Measurements from ENCODE around the gene TIMMDC1. TPM values are rescaled to one million over a fixed set of nuclear protein-coding genes. Genes with fewer than 3 reads are reported as not detected.

TIMMDC1 gene
- total RNA-seq, 2 donors from 2014 or later, result 88.6 to 128 TPM

- TF ChIP-seq CTCF (IDR thresholded peaks at IDR 0.05), result no peak
- intact Hi-C loops (cut with DNase I), result no loop called here
- H3K27me3 ChIP-seq, result no peaks in the 10 kb centered on the region
Measured at GRCh38 chr3:119497820-119498185, 544 bp upstream of the TIMMDC1 start.

DNA sequence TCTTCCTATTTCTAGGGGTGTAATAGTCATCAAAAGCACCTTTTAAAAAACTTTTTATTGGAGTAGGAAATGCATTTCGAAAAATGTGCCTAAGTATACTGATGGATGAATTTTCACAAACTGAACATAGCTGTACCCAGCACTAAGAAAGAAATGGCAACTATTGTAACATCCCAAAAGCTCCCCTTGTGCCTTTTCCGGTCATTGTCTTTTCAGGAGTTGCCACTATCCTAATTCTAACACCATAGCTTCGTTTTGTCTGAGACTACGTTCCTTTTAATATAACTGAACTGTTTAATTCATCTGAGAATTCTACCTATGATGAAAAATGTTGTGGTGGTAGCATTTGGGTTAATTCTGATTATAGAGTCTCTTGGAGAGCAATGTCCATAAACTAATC is 1.9 kb downstream of the TIMMDC1 start:
- no peak for DNase-seq
- Histone ChIP-seq H3K27me3 (no peaks in the 10 kb centered on the region), H3K9me3 (no peaks in the 10 kb centered on the region), H3K4me1 (no peaks in the 10 kb centered on the region), H3K27ac (no peak overlapping the region), H3K9ac (ENCODE audit: low read depth in 2 of 2, low read length in 2 of 2) (no peak overlapping the region), H3K4me3 (no peak overlapping the region), H3K36me3 (no peaks in the 10 kb centered on the region)
- intact Hi-C loops (cut with DNase I), result no loop called here
- no peak for TF ChIP-seq CTCF (IDR thresholded peaks at IDR 0.05)

More at GRCh38 chr3:119497820-119498185, 544 bp upstream of the TIMMDC1 start:
- peak overlapping the region; percentile 82 for H3K4me3 ChIP-seq
- H3K9ac ChIP-seq (ENCODE audit: low read depth in 2 of 2, low read length in 2 of 2), result peak overlapping the region; percentile 61 to 68
- H3K36me3 ChIP-seq, result no peaks in the 10 kb centered on the region
- peak overlapping the region; percentile 96 for H3K27ac ChIP-seq
- DNase-seq, result peak; percentile 60
- no peaks in the 10 kb centered on the region for H3K9me3 ChIP-seq
- H3K4me1 ChIP-seq, result no peaks in the 10 kb centered on the region

DNA sequence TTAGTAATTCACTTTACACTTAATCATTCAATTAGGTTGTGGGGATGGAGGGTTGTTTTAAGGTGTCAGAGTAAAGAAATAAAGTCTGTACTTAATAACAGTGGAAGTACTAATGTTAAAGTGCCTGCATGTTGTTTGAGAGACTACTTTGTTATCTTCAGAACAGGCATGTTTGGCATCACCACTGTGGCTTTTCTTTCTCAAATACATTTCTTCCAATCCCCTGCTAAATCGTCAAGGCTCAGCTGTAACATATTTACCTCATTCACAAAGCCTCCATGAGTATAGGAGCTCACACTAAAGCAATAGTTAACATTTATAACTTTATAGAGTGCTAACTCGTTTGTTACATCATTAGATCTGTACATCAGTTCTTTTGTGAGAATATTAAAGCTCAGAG is 2.6 kb downstream of the TIMMDC1 start:
- no peak for TF ChIP-seq CTCF (IDR thresholded peaks at IDR 0.05)
- H3K9me3 ChIP-seq, result no peaks in the 10 kb centered on the region
- no peak overlapping the region for H3K9ac ChIP-seq (ENCODE audit: low read depth in 2 of 2, low read length in 2 of 2)
- H3K36me3 ChIP-seq, result no peaks in the 10 kb centered on the region
- intact Hi-C loops (cut with DNase I), result no loop called here
- no peak for DNase-seq
- H3K27ac ChIP-seq, result no peak overlapping the region
- H3K4me1 ChIP-seq, result no peaks in the 10 kb centered on the region
- no peaks in the 10 kb centered on the region for H3K27me3 ChIP-seq
- H3K4me3 ChIP-seq, result no peak overlapping the region

DNA sequence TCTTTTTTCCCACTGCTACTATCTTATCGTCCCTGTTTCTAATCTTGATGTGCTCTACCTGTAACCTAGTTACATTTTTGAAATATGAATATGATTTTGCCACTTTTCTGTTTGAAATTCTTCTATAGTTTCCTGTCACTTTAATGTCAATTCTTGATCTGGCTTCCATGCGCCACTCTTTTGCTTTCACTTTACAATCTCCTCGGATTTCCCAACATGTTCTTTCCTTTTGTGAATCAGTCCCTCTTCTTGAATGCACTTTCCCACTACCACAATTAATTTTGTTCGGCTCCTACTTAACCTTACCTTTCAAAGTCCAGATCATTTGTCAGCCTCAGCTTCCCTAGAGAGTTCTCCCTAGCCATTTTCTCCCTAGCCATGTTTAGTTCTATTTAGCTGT is 8.3 kb downstream of the TIMMDC1 start:
- no peak overlapping the region for H3K27ac ChIP-seq
- no peaks in the 10 kb centered on the region for H3K36me3 ChIP-seq
- H3K4me3 ChIP-seq, result no peak overlapping the region

DNA sequence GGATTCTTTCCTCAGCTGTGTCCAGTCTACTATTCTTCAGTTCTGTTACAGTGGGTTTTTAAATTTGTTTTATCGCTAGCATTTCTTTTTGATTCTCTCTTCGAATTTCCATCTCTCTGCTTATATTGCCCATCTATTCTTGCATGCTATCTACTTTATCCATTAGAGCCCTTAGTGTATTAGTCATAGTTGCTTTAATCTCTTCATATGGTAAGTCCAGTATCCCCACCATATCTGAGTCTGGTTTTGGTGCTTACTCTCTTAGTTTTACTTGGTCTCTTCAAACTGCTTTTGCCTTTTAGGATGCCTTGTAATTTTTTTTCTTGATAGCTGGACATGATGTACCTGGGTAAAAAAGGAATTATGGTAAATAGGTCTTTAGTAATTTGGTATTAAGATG is 9.1 kb downstream of the TIMMDC1 start:
- Histone ChIP-seq H3K9me3 (no peaks in the 10 kb centered on the region), H3K4me3 (no peak overlapping the region), H3K4me1 (no peaks in the 10 kb centered on the region), H3K27ac (no peak overlapping the region), H3K36me3 (no peaks in the 10 kb centered on the region), H3K9ac (ENCODE audit: low read depth in 2 of 2, low read length in 2 of 2) (no peak overlapping the region), H3K27me3 (no peaks in the 10 kb centered on the region)
- intact Hi-C loops (cut with DNase I), result no loop called here
- no peak for TF ChIP-seq CTCF (IDR thresholded peaks at IDR 0.05)
- DNase-seq, result no peak

More for the DNA sequence above, 8.3 kb downstream of the TIMMDC1 start:
- DNase-seq, result no peak
- H3K27me3 ChIP-seq, result no peaks in the 10 kb centered on the region
- intact Hi-C loops (cut with DNase I), result no loop called here
- TF ChIP-seq CTCF (IDR thresholded peaks at IDR 0.05), result no peak
- H3K4me1 ChIP-seq, result no peaks in the 10 kb centered on the region
- no peak overlapping the region for H3K9ac ChIP-seq (ENCODE audit: low read depth in 2 of 2, low read length in 2 of 2)
- no peaks in the 10 kb centered on the region for H3K9me3 ChIP-seq
